Adrenal gland (tissue), 5 donors: ENCODE results near the gene ARPP21.

Experiments
- POLR2A ChIP-seq, 2 donors: fragments of 450-650 bp; IDR thresholded peaks; one replicate each; pipeline ENCODE4 v1.6.1; 2017; ENCODE audit warnings: antibody characterized with exemption in 2 of 2, mild to moderate bottlenecking in 2 of 2, moderate library complexity in 1 of 2
- TF ChIP-seq, protein P1 (sequence below), 6 experiments: fragments of 450-650 bp in 4 of 6; fragments of 200-600 bp in 2 of 6; sonication (generic) in 1 of 6; IDR thresholded peaks; 1 replicate in 5 of 6; 2 replicates in 1 of 6; pipeline versions ENCODE4 v1.5.1 to v1.8.0; 2016 to 2021; ENCODE audit warnings: antibody characterized with exemption in 6 of 6, mild to moderate bottlenecking in 2 of 6, moderate library complexity in 1 of 6
- donor health status: DM: no; HTN: no; CAD: no.

DNA sequence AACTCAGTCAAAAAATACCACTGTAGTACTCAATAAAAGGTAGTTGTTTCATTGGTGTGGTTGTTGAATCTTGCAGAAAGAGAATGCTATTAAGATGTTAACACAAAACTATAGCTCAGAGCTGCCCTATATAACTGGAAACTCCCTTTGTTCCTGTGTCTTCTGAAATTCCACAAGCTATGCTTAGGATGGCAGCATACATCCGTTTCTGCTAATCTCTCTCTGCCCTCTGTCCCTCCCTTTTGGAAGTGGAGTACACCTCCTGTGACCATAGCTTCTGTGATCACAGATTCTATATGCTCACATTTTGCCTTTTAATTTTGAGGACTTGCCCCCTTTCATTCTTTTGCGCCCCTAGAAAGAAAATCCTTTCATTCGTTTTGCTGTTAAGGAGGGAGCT, 33.7 kb downstream of the ARPP21 start:
- TF ChIP-seq, protein P1, sequence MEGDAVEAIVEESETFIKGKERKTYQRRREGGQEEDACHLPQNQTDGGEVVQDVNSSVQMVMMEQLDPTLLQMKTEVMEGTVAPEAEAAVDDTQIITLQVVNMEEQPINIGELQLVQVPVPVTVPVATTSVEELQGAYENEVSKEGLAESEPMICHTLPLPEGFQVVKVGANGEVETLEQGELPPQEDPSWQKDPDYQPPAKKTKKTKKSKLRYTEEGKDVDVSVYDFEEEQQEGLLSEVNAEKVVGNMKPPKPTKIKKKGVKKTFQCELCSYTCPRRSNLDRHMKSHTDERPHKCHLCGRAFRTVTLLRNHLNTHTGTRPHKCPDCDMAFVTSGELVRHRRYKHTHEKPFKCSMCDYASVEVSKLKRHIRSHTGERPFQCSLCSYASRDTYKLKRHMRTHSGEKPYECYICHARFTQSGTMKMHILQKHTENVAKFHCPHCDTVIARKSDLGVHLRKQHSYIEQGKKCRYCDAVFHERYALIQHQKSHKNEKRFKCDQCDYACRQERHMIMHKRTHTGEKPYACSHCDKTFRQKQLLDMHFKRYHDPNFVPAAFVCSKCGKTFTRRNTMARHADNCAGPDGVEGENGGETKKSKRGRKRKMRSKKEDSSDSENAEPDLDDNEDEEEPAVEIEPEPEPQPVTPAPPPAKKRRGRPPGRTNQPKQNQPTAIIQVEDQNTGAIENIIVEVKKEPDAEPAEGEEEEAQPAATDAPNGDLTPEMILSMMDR (IDR thresholded peaks at IDR 0.05), result no peak
- TF ChIP-seq POLR2A (IDR thresholded peaks at IDR 0.05), result no peak
